Osteoblast (primary cell): ENCODE results near the gene NCAPG. TPM values are rescaled to one million over a fixed set of nuclear protein-coding genes. Genes with fewer than 3 reads are reported as not detected.

Source experiments
- DNase-seq: peaks from one replicate; pipeline ENCODE4 v3.0.0; 2011; ENCODE audit warnings: low spot score, mixed read lengths; ENCODE audit not compliant: insufficient read length; ENCODE audit errors: missing footprints
- H2AFZ ChIP-seq: 2 replicates; pipeline ENCODE4 v1.6.0; 2011; ENCODE audit warnings: mild to moderate bottlenecking, low read length
- H3K27ac ChIP-seq: 2 replicates; pipeline ENCODE4 v1.5.1; 2011; ENCODE audit warnings: mild to moderate bottlenecking, low read depth, low read length, moderate library complexity
- H3K27me3 ChIP-seq: 2 replicates; pipeline ENCODE4 v1.6.0; 2012; ENCODE audit warnings: mild to moderate bottlenecking, control low read depth, inconsistent platforms, low read length, moderate library complexity; ENCODE audit not compliant: insufficient read depth
- H3K36me3 ChIP-seq: 2 replicates; pipeline ENCODE4 v1.5.1; 2011; ENCODE audit warnings: mild to moderate bottlenecking, low read length, control low read depth, moderate library complexity; ENCODE audit not compliant: insufficient read depth
- H3K4me1 ChIP-seq: 2 replicates; pipeline ENCODE4 v1.5.1; 2011; ENCODE audit warnings: mild to moderate bottlenecking, low read length, control low read depth, moderate library complexity; ENCODE audit not compliant: insufficient read depth
- H3K4me2 ChIP-seq: 2 replicates; pipeline ENCODE4 v1.6.0; 2011; ENCODE audit warnings: mild to moderate bottlenecking, low read length; ENCODE audit not compliant: insufficient read depth
- H3K4me3 ChIP-seq: fragments of 200-600 bp; sonication (generic); 3 replicates; pipeline ENCODE4 v1.5.1; 2012; ENCODE audit warnings: mild to moderate bottlenecking, low read length, inconsistent platforms; ENCODE audit not compliant: insufficient read depth
- H3K79me2 ChIP-seq: 2 replicates; pipeline ENCODE4 v1.6.0; 2012; ENCODE audit warnings: mild to moderate bottlenecking, low read length, control low read depth, inconsistent platforms; ENCODE audit not compliant: insufficient read depth
- H3K9me3 ChIP-seq: 2 replicates; pipeline ENCODE4 v1.5.1; 2011; ENCODE audit warnings: low read depth, low read length, control low read depth
- H4K20me1 ChIP-seq: 2 replicates; pipeline ENCODE4 v1.6.0; 2012; ENCODE audit warnings: mild to moderate bottlenecking, low read length, control low read depth; ENCODE audit not compliant: insufficient read depth
- CTCF ChIP-seq: IDR thresholded peaks from 2 replicates; pipeline ENCODE4 v1.5.1; 2011; ENCODE audit warnings: mild to moderate bottlenecking, low read depth, low read length, moderate library complexity; ENCODE audit errors: extremely low read depth
- total RNA-seq: library from RNA; depleted of rRNA; stranded (reverse); fragments of >200 nt; gene quantifications from 2 replicates; pipeline ENCODE4 v1.2.3, GENCODE V29; 2012

The NCAPG gene
- total RNA-seq, 1 donor, result 4.0 TPM

- DNase-seq, result no peak
- no peak overlapping the region for H3K4me2 ChIP-seq
- no peak overlapping the region for H3K27ac ChIP-seq
Observed at GRCh38 chr4:17884511-17884910, 73.7 kb downstream of the NCAPG start.

GRCh38 chr4:17889692-17890091, 78.9 kb downstream of the NCAPG start:
- Histone ChIP-seq H3K4me1 (no peaks in the 10 kb centered on the region), H3K79me2 (no peaks in the 10 kb centered on the region), H2AFZ (no peak overlapping the region), H3K4me2 (no peak overlapping the region), H3K4me3 (no peak overlapping the region), H4K20me1 (no peaks in the 10 kb centered on the region), H3K27ac (no peak overlapping the region), H3K27me3 (no peaks in the 10 kb centered on the region), H3K36me3 (no peaks in the 10 kb centered on the region), H3K9me3 (no peaks in the 10 kb centered on the region)
- TF ChIP-seq CTCF, result no peak
- no peak for DNase-seq

More at GRCh38 chr4:17884511-17884910, 73.7 kb downstream of the NCAPG start:
- peaks cover 5% of the 10 kb centered on the region for H3K4me1 ChIP-seq
- H2AFZ ChIP-seq, result no peak overlapping the region
- no peak for TF ChIP-seq CTCF
- H3K9me3 ChIP-seq, result no peaks in the 10 kb centered on the region
- no peaks in the 10 kb centered on the region for H4K20me1 ChIP-seq
- H3K79me2 ChIP-seq, result no peaks in the 10 kb centered on the region
- no peaks in the 10 kb centered on the region for H3K36me3 ChIP-seq
- H3K4me3 ChIP-seq, result no peak overlapping the region
- H3K27me3 ChIP-seq, result no peaks in the 10 kb centered on the region

GRCh38 chr4:17894421-17894820, 83.6 kb downstream of the NCAPG start:
- no peaks in the 10 kb centered on the region for H3K4me1 ChIP-seq

More at GRCh38 chr4:17894421-17894820, 83.6 kb downstream of the NCAPG start:
- DNase-seq, result no peak
- Histone ChIP-seq H3K9me3 (no peaks in the 10 kb centered on the region), H3K27me3 (no peaks in the 10 kb centered on the region), H2AFZ (no peak overlapping the region), H4K20me1 (no peaks in the 10 kb centered on the region), H3K79me2 (no peaks in the 10 kb centered on the region), H3K27ac (no peak overlapping the region), H3K4me2 (no peak overlapping the region), H3K36me3 (no peaks in the 10 kb centered on the region), H3K4me3 (no peak overlapping the region)
- TF ChIP-seq CTCF, result no peak

Other genes starting within 250 kb of the NCAPG start
- gene LAP3, start 233.8 kb upstream of the NCAPG start, total RNA-seq, result 128 and 137 TPM in 2 replicates
- gene MED28, start 196.3 kb upstream of the NCAPG start, total RNA-seq, result 10.9 and 13.3 TPM in 2 replicates
- gene FAM184B, start 29.4 kb upstream of the NCAPG start, total RNA-seq, result under 0.01 TPM in 1 of 2 replicates, not detected in the other
- 28.3 and 35.1 TPM in 2 replicates for gene DCAF16, start 222 bp upstream of the NCAPG start, total RNA-seq
- 13.3 and 15.9 TPM in 2 replicates for gene LCORL, start 210.8 kb downstream of the NCAPG start, total RNA-seq